ENCODE measurements around the gene CAMK2B.

DNA sequence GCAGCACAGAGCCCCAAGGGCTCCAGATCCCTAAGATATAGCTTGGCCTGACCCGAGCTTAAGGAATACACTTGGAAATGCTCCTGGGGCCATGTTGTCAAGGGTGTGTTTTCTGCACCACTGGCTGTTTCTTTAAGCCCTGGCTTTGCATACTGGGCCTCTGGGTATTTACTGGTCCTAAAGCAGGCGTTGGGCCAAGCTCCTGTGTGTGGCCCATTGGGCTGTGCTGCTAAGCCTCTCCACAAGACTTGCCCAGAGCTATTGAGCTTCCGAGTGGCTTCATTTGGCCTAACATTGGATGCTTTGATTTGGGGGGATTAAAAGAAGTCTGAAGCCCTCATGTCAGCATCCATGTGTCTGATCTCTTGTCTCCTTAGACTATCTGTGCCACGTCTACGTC lies 119.4 kb downstream of the CAMK2B start:
- TF ChIP-seq, protein P1, sequence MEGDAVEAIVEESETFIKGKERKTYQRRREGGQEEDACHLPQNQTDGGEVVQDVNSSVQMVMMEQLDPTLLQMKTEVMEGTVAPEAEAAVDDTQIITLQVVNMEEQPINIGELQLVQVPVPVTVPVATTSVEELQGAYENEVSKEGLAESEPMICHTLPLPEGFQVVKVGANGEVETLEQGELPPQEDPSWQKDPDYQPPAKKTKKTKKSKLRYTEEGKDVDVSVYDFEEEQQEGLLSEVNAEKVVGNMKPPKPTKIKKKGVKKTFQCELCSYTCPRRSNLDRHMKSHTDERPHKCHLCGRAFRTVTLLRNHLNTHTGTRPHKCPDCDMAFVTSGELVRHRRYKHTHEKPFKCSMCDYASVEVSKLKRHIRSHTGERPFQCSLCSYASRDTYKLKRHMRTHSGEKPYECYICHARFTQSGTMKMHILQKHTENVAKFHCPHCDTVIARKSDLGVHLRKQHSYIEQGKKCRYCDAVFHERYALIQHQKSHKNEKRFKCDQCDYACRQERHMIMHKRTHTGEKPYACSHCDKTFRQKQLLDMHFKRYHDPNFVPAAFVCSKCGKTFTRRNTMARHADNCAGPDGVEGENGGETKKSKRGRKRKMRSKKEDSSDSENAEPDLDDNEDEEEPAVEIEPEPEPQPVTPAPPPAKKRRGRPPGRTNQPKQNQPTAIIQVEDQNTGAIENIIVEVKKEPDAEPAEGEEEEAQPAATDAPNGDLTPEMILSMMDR (conservative IDR thresholded peaks at IDR 0.05; ENCODE audit: low read length) = no peak
- TF ChIP-seq EZH2phosphoT487 (IDR thresholded peaks at IDR 0.05; ENCODE audit: borderline replicate concordance) = no peak

All from Loucy (cell line).